ENCODE measurements around the gene RPL18A. TPM values are rescaled to one million over a fixed set of nuclear protein-coding genes. Genes with fewer than 3 reads are reported as not detected.

The RPL18A gene
- 2,056 TPM for polyA plus RNA-seq (2013, experiment 1 of 2)
- 2,116 TPM for polyA plus RNA-seq (2013, experiment 2 of 2)

GRCh38 chr19:17859533-17860330, at the start of gene RPL18A:
RPL18A (plus strand) TSS chr19:17859910; CDS start chr19:17859957, 47 bp downstream.
- H2BK120ac ChIP-seq (ENCODE audit: low read depth, low read length) = no peak within 1 kb of the TSS
- peaks cover 25% of the 10 kb centered on the region for H3K4me1 ChIP-seq (ENCODE audit: control insufficient read depth, insufficient read depth, low read depth, low read length)
- under 1% methylated on average over 80 of the region's 80 CpGs for WGBS
- no peaks in the 10 kb centered on the region for H3K9me3 ChIP-seq (ENCODE audit: control insufficient read depth, low read length)
- H3K36me3 ChIP-seq (ENCODE audit: control insufficient read depth in 1 of 2, insufficient read depth in 2 of 2, low read depth in 1 of 2, low read length in 2 of 2) = peaks cover 34 to 40% of the 10 kb centered on the region in 2 experiments
- H4K8ac ChIP-seq (ENCODE audit: low read length) = peak within 1 kb of the TSS; percentile 56
- peak within 1 kb of the TSS; percentile 83 to 100 for H3K4me3 ChIP-seq (ENCODE audit: insufficient read depth in 1 of 2, low read depth in 1 of 2, low read length in 2 of 2)
- no peaks in the 10 kb centered on the region for H3K79me1 ChIP-seq (replicated peaks; ENCODE audit: low read length, poor library complexity, severe bottlenecking)
- peak within 1 kb of the TSS; percentile 69 for H2AFZ ChIP-seq (ENCODE audit: low read depth, low read length)
- no peaks in the 10 kb centered on the region for H3K27me3 ChIP-seq (ENCODE audit: control insufficient read depth in 1 of 2, insufficient read depth in 1 of 2, low read length in 2 of 2)
- no peak within 1 kb of the TSS for H3K14ac ChIP-seq (ENCODE audit: low read length in 2 of 2)
- H3K23ac ChIP-seq (ENCODE audit: low read length in 2 of 2) = peak within 1 kb of the TSS in 1 of 2 experiments; percentile 71
- peak within 1 kb of the TSS; percentile 68 to 89 for H3K18ac ChIP-seq (ENCODE audit: low read depth in 1 of 2, low read length in 2 of 2)
- H3K4ac ChIP-seq (ENCODE audit: low read depth in 1 of 2, low read length in 2 of 2) = peak within 1 kb of the TSS; percentile 57 to 92
- H3K27ac ChIP-seq (ENCODE audit: low read length, poor library complexity, severe bottlenecking) = peak within 1 kb of the TSS; percentile 30
- peak within 1 kb of the TSS; percentile 99 for H3K9ac ChIP-seq (ENCODE audit: low read length)
- no peak within 1 kb of the TSS for H2BK15ac ChIP-seq (ENCODE audit: low read depth, poor library complexity, severe bottlenecking)
- peak within 1 kb of the TSS; percentile 80 for H3K4me2 ChIP-seq (ENCODE audit: low read length, poor library complexity, severe bottlenecking)
- peak within 1 kb of the TSS; percentile 72 for H2AK5ac ChIP-seq (ENCODE audit: low read length, severe bottlenecking)
- peak; percentile 100 for DNase-seq
- H4K91ac ChIP-seq (ENCODE audit: low read length) = peak within 1 kb of the TSS; percentile 46
- peak within 1 kb of the TSS; percentile 86 for H2BK5ac ChIP-seq (ENCODE audit: low read depth, low read length, poor library complexity, severe bottlenecking)
- H2BK12ac ChIP-seq (ENCODE audit: low read length in 2 of 2) = no peak within 1 kb of the TSS

- H3K4me3 ChIP-seq (ENCODE audit: insufficient read depth in 1 of 2, low read depth in 1 of 2, low read length in 2 of 2) = no peak overlapping the region
- no peak overlapping the region for H2AFZ ChIP-seq (ENCODE audit: low read depth, low read length)
- 78% methylated on average over 1 of the region's 2 CpGs for WGBS
- H3K4me1 ChIP-seq (ENCODE audit: control insufficient read depth, insufficient read depth, low read depth, low read length) = no peaks in the 10 kb centered on the region
- no peak overlapping the region for H3K23ac ChIP-seq (ENCODE audit: low read length in 2 of 2)
- H3K4me2 ChIP-seq (ENCODE audit: low read length, poor library complexity, severe bottlenecking) = no peak overlapping the region
- H3K4ac ChIP-seq (ENCODE audit: low read depth in 1 of 2, low read length in 2 of 2) = no peak overlapping the region
- H4K8ac ChIP-seq (ENCODE audit: low read length) = no peak overlapping the region
- no peak overlapping the region for H3K9ac ChIP-seq (ENCODE audit: low read length)
- no peak overlapping the region for H2BK15ac ChIP-seq (ENCODE audit: low read depth, poor library complexity, severe bottlenecking)
- H2BK12ac ChIP-seq (ENCODE audit: low read length in 2 of 2) = no peak overlapping the region
- H3K79me1 ChIP-seq (replicated peaks; ENCODE audit: low read length, poor library complexity, severe bottlenecking) = no peaks in the 10 kb centered on the region
- H3K14ac ChIP-seq (ENCODE audit: low read length in 2 of 2) = no peak overlapping the region
- no peak overlapping the region for H4K91ac ChIP-seq (ENCODE audit: low read length)
- no peak overlapping the region for H2BK5ac ChIP-seq (ENCODE audit: low read depth, low read length, poor library complexity, severe bottlenecking)
- H3K27ac ChIP-seq (ENCODE audit: low read length, poor library complexity, severe bottlenecking) = no peak overlapping the region
- no peak for DNase-seq
- no peak overlapping the region for H2BK120ac ChIP-seq (ENCODE audit: low read depth, low read length)
- no peak overlapping the region for H3K18ac ChIP-seq (ENCODE audit: low read depth in 1 of 2, low read length in 2 of 2)
- H3K27me3 ChIP-seq (ENCODE audit: control insufficient read depth in 1 of 2, insufficient read depth in 1 of 2, low read length in 2 of 2) = peaks cover 9 to 48% of the 10 kb centered on the region in 2 experiments
- H3K36me3 ChIP-seq (ENCODE audit: control insufficient read depth in 1 of 2, insufficient read depth in 2 of 2, low read depth in 1 of 2, low read length in 2 of 2) = no peaks in the 10 kb centered on the region
- peaks cover 6% of the 10 kb centered on the region for H3K9me3 ChIP-seq (ENCODE audit: control insufficient read depth, low read length)
- no peak overlapping the region for H2AK5ac ChIP-seq (ENCODE audit: low read length, severe bottlenecking)
Observed at GRCh38 chr19:17811103-17811502, 48.6 kb upstream of the RPL18A start.

- H3K9ac ChIP-seq (ENCODE audit: low read length) = no peak overlapping the region
- H3K36me3 ChIP-seq (ENCODE audit: control insufficient read depth in 1 of 2, insufficient read depth in 2 of 2, low read depth in 1 of 2, low read length in 2 of 2) = no peaks in the 10 kb centered on the region
- no peak for DNase-seq
- no peaks in the 10 kb centered on the region for H3K4me1 ChIP-seq (ENCODE audit: control insufficient read depth, insufficient read depth, low read depth, low read length)
- H3K23ac ChIP-seq (ENCODE audit: low read length in 2 of 2) = no peak overlapping the region
- no peak overlapping the region for H3K4me3 ChIP-seq (ENCODE audit: insufficient read depth in 1 of 2, low read depth in 1 of 2, low read length in 2 of 2)
- H4K91ac ChIP-seq (ENCODE audit: low read length) = no peak overlapping the region
- no peak overlapping the region for H2BK5ac ChIP-seq (ENCODE audit: low read depth, low read length, poor library complexity, severe bottlenecking)
- peaks cover 10% of the 10 kb centered on the region for H3K9me3 ChIP-seq (ENCODE audit: control insufficient read depth, low read length)
- H4K8ac ChIP-seq (ENCODE audit: low read length) = no peak overlapping the region
- H2BK120ac ChIP-seq (ENCODE audit: low read depth, low read length) = no peak overlapping the region
- H3K27me3 ChIP-seq (ENCODE audit: control insufficient read depth in 1 of 2, insufficient read depth in 1 of 2, low read length in 2 of 2) = peaks cover 9 to 54% of the 10 kb centered on the region in 2 experiments
- H3K27ac ChIP-seq (ENCODE audit: low read length, poor library complexity, severe bottlenecking) = no peak overlapping the region
- WGBS = 87% methylated on average over 20 of the region's 20 CpGs
- H3K14ac ChIP-seq (ENCODE audit: low read length in 2 of 2) = no peak overlapping the region
- no peak overlapping the region for H2AFZ ChIP-seq (ENCODE audit: low read depth, low read length)
- H2BK12ac ChIP-seq (ENCODE audit: low read length in 2 of 2) = no peak overlapping the region
- H3K4me2 ChIP-seq (ENCODE audit: low read length, poor library complexity, severe bottlenecking) = no peak overlapping the region
- H3K18ac ChIP-seq (ENCODE audit: low read depth in 1 of 2, low read length in 2 of 2) = no peak overlapping the region
- H3K79me1 ChIP-seq (replicated peaks; ENCODE audit: low read length, poor library complexity, severe bottlenecking) = no peaks in the 10 kb centered on the region
- no peak overlapping the region for H3K4ac ChIP-seq (ENCODE audit: low read depth in 1 of 2, low read length in 2 of 2)
- no peak overlapping the region for H2BK15ac ChIP-seq (ENCODE audit: low read depth, poor library complexity, severe bottlenecking)
- H2AK5ac ChIP-seq (ENCODE audit: low read length, severe bottlenecking) = no peak overlapping the region
Observed at GRCh38 chr19:17811681-17812080, 48.0 kb upstream of the RPL18A start.

- H3K4ac ChIP-seq (ENCODE audit: low read depth in 1 of 2, low read length in 2 of 2) = no peak overlapping the region
- H3K14ac ChIP-seq (ENCODE audit: low read length in 2 of 2) = no peak overlapping the region
- H4K8ac ChIP-seq (ENCODE audit: low read length) = no peak overlapping the region
- H3K79me1 ChIP-seq (replicated peaks; ENCODE audit: low read length, poor library complexity, severe bottlenecking) = no peaks in the 10 kb centered on the region
- H3K27ac ChIP-seq (ENCODE audit: low read length, poor library complexity, severe bottlenecking) = no peak overlapping the region
- no peak overlapping the region for H2AFZ ChIP-seq (ENCODE audit: low read depth, low read length)
- peaks cover 9 to 57% of the 10 kb centered on the region in 2 experiments for H3K27me3 ChIP-seq (ENCODE audit: control insufficient read depth in 1 of 2, insufficient read depth in 1 of 2, low read length in 2 of 2)
- H3K18ac ChIP-seq (ENCODE audit: low read depth in 1 of 2, low read length in 2 of 2) = no peak overlapping the region
- H3K36me3 ChIP-seq (ENCODE audit: control insufficient read depth in 1 of 2, insufficient read depth in 2 of 2, low read depth in 1 of 2, low read length in 2 of 2) = no peaks in the 10 kb centered on the region
- H4K91ac ChIP-seq (ENCODE audit: low read length) = no peak overlapping the region
- no peak overlapping the region for H3K4me3 ChIP-seq (ENCODE audit: insufficient read depth in 1 of 2, low read depth in 1 of 2, low read length in 2 of 2)
- H2BK120ac ChIP-seq (ENCODE audit: low read depth, low read length) = no peak overlapping the region
- no peak for DNase-seq
- H2BK5ac ChIP-seq (ENCODE audit: low read depth, low read length, poor library complexity, severe bottlenecking) = no peak overlapping the region
- no peak overlapping the region for H3K9ac ChIP-seq (ENCODE audit: low read length)
- H2AK5ac ChIP-seq (ENCODE audit: low read length, severe bottlenecking) = no peak overlapping the region
- no peak overlapping the region for H2BK15ac ChIP-seq (ENCODE audit: low read depth, poor library complexity, severe bottlenecking)
- H2BK12ac ChIP-seq (ENCODE audit: low read length in 2 of 2) = no peak overlapping the region
- H3K4me2 ChIP-seq (ENCODE audit: low read length, poor library complexity, severe bottlenecking) = no peak overlapping the region
- 77% methylated on average over 4 of the region's 5 CpGs for WGBS
- peaks cover 10% of the 10 kb centered on the region for H3K9me3 ChIP-seq (ENCODE audit: control insufficient read depth, low read length)
- no peaks in the 10 kb centered on the region for H3K4me1 ChIP-seq (ENCODE audit: control insufficient read depth, insufficient read depth, low read depth, low read length)
- no peak overlapping the region for H3K23ac ChIP-seq (ENCODE audit: low read length in 2 of 2)
Observed at GRCh38 chr19:17812099-17812498, 47.6 kb upstream of the RPL18A start.
